Measurements from ENCODE around the gene ACBD4.

The ACBD4 gene

DNA sequence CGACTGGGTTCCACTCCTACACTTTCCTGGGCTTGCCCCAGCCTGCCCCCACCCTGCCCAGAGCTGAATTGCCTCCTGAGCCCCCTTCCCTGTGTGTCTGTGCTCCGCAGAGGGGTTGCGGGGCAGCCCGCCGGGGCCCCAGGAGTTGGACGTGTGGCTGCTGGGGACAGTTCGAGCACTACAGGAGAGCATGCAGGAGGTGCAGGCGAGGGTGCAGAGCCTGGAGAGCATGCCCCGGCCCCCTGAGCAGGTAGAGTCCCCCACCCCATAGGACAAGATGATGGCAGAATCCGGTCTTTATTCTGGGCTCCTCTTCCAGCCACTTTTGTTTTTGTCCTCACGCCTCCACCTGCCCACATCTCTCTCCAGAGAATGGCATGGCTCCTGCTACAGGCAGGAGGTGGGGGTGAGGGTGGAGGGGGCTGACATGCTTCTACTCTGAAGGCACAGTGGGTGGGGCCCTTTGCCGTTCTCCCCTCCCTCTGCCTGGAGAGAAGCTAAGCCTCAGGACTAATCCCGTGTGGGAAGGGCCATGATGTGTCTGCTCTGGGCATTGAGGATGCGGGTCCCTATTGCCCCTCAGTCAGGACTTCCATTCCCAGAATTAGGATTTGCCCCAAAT, 3.5 kb downstream of the ACBD4 start:
- no peak for DNase-seq

DNA sequence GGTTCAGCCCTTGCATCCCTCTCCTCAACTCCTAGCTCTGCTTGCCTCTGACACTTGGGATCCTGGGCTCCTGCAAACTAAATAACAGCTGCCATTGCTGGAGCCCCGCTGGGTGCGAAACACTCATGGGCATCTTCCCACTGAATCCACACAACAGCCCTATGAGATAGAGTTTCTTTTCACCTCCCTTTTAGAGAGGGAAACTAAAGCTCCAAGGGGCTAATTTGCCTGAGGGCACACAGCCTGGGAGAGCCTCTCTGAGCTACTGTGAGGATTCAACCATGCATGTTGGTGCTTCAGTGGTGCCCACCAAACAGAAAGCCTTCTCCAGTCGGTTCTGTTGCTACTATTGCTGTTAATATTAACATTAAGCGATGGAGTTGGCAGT, 4.0 kb downstream of the ACBD4 start:
- no peak for DNase-seq

DNA sequence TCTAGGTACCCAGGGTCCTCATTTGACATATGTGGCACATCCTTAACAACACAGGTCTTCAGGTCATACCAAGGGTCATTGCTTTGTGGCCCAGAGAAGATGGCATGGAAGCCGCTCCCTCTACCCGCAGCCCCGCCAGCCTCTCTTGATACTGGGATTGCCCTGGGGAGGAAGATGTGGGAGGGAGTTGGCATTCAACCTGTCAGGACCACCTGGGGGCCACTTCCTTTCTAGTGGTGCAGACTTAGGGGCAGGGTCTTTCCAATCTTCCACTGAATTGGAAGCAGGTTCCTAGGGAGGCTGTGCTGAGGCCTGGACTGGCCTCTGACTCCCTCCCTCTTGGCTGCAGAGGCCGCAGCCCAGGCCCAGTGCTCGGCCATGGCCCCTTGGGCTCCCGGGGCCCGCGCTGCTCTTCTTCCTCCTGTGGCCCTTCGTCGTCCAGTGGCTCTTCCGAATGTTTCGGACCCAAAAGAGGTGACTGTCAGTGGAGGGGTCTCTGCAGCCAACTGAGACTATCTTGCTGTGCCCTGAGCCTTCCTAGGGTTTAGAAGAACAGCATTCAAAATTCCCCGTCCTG, 7.7 kb downstream of the ACBD4 start:
- DNase-seq = no peak

DNA sequence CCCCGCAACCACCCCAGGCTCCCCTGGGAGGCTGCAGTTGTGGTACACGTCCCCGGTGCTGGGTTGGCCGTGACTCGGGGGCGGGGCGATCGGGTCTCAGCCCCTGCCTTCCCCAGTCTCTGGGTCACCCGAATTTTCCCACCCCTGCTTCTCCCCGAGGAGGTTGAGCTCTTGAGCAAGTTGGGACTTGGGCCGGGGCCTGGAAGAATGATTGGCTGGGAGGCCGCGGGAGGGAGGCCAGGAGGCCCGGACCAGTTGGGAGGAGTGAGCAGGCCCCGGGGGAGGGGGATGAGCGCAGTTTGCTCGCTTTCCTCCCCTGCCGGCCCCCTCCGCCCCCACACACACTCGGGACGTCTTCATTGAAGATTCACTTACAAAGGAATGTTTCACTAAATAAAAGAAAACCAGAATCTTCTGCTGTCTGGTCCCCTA, 8.3 kb downstream of the ACBD4 start:
- DNase-seq = no peak

DNA sequence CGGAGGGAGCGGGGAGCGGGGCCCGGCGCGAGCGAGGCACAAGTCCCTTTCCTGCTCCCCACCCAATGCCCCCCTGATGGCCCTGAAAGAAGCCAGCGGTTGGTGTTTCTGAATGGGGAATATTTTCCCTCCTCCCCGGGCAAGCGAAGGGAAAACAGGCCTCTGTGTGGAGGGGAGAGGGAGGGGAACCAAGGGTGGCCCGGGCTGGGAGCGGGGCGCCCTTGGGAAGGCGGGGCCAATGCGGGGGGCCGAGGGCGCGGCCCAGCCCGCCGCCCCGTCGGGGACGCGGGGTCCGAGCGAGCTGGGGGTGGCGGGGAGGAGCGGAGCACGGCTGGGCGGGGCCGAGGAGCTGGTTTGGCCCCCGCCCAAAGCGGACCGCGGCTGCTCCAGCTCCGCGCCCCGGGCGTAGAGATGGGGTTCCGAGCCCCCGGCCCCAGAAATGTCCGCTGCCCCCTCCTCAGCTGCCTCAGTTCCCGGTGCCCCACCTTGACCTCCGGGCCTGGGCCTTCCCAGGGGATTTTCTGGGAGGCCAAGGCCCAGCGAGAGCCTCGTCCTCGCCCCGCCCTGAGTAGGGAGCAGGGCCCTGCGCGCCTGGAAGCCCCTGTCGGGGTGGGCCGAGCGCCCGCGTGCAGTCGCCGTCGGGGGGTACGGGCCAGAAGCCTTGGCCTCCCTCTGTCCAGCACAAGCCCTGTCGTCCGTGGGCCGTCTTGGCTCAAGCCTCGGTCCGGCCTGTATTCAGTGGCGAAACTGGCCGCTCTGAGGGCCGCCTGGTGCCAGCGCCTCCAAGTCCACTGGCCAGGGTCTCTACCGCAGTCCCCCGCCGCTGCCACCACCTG, 8.9 kb downstream of the ACBD4 start:
- DNase-seq = no peak

DNA sequence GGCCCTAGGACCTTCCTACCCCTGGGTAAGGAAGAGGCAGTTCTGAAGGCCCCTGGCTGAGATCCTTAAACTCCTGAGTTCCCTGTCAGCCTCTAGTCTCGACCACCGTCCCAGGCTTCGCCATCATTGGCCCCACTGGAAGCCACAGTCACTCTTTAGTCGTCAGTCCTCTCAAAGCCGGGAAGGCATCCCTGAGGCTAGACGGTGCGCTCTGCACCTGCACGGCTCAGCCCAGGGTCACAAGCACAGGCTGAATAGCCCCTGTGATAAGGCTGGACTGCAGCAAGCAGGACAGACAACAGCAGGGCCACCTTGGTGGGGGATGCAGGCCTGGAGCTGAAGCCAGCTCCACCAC, 9.5 kb downstream of the ACBD4 start:
- no peak for DNase-seq

DNA sequence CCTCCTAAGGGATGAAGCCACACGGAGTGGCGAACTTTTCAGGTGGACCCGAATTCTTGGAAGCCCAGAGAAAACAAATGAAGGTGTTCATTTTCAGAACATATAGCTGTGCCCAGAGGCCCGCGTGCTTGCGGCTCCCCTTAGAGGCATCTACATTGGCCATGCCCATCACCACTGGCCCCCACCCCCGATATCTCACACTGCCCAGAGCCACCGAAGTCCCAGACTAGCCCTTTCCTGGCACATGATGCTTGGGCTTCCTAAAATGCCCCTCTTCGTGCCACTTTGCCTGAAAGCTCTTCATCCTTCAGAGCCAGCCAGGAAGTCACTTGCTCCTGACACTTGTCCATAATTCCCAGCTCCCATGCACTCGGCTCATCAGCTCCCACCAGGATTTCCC, 10.7 kb downstream of the ACBD4 start:
- no peak for DNase-seq

DNA sequence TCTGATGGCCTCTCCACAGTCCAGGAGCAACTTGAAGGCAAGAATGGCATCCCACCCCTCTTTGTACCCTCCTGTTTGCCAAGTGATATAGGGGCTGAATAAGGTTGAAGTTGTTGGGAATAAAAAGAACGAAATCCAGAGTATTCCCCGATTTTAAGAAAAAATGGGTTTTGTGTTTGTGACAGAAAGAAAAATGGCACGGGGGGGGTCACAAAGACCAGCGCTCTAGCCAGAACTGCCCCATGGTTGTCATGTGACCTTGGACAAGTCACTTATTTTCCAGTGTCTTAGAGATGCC, 11.1 kb downstream of the ACBD4 start:
- no peak for DNase-seq

DNA sequence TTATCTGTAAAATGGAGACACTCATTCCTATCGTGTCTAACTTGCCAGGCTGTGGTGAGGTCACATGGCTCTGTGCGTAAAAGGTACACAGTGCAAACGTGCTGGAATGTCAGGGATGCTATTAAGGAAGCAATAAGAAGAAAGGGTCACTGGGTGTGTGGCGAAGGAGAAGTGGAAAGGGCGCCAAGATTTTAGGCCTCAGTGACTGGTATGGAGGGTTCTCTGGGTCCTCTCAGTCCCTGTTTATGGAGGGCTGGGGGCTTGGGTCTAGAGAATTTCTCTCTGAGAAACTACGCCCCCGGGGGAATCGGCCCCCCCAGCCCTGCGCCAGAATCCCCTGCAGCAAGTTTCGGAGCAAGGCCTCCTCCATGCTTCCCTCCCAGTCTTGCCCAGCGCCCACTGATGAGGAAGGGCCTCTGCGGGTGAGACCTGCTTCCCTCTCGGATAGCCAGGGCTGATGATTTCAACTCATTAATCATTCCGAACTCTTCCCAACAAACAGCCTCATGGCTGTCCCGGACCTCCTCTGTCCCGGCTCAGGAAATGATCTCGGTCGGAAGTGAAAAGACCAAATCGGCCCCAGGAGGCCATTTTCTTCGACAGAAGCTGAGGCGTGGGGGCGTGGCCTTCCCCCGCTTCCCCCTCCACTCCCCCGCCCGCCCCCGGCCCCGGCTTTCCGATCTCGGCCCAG, 11.5 kb downstream of the ACBD4 start:
- DNase-seq = peak; percentile 69

DNA sequence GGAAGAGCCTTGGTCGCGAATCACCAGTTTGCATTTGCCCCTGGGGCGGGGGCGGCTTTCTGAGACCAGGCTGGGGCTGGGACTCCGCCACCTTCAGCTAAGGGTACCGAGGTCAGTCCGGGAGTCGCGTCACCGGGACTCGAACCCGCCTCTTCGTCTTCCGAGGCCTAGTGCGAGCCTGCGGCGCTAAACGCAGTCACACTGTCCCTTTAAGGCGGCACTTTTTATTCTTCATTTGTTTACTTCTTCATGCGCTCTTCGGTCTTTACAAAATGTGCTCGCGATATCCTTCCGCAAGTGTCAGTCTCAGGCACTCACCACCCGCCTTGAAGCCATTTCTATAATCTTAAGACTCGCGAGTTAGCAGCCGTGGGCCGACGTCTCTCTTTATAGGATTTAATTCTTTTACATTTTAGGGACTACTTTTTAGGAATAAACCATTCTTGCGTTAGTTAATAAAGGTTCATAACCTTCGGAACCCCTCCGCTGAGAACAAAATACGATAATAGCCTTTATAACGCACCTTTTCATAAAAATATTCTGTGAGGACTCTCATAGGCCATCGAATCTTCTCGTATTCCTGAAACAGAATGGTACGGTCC, 12.2 kb downstream of the ACBD4 start:
- peak; percentile 83 for DNase-seq

DNA sequence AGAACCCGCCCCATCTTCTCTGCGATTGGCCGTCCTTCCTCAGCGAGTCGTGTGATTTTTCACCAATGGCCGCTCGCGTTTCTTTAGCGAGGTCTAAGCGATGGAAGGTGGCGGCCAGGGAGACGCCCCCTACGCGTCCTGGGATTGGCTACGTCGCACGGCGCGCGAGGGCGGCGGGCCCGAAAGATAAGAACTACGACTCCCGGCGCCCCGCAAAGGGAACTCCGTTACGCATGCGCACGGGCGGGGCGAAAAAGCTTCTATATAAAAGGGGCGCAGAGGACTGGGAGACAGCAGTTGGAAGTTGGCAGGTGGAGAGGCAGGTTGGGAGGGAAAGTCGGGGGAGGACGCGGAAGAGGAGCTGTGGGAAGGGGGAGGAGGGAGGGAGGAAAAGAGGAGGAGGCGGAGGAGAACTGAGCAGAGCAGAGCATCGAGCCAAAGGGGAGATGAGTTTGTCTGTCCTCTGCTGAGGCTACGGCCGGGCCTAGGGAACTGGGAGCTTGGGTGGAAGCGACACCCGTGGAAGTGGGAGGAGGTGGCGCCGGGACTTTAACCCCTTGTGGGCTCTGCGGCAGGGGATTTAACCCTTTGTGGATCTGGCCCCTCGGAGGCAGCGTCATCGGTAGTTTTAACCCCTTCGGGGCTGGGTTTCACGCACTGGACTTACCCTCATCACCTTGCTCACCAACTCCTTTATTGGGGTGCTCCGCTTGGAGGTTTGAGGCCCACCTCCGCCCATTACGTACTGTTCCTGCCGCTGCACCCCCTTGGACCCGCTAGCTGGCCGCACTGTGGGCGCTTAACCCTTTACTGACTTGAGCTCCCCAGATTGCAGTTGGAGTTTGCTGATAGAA, 12.9 kb downstream of the ACBD4 start, which contains the start of gene HEXIM1:
Gene HEXIM1 (plus strand): TSS at position 293 of the 854 bp plus-strand sequence. CDS start 716 bp downstream, outside the sequence.
- DNase-seq = peak; percentile 99

DNA sequence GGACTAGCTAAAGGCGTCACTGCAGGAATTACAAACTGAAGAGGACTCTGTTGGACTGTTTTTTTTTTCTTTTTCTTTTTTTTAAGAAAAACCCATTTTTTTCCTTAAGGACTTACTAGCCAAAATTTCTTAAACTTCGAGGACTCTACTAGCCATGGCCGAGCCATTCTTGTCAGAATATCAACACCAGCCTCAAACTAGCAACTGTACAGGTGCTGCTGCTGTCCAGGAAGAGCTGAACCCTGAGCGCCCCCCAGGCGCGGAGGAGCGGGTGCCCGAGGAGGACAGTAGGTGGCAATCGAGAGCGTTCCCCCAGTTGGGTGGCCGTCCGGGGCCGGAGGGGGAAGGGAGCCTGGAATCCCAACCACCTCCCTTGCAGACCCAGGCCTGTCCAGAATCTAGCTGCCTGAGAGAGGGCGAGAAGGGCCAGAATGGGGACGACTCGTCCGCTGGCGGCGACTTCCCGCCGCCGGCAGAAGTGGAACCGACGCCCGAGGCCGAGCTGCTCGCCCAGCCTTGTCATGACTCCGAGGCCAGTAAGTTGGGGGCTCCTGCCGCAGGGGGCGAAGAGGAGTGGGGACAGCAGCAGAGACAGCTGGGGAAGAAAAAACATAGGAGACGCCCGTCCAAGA, 13.7 kb downstream of the ACBD4 start:
- peak; percentile 66 for DNase-seq

DNA sequence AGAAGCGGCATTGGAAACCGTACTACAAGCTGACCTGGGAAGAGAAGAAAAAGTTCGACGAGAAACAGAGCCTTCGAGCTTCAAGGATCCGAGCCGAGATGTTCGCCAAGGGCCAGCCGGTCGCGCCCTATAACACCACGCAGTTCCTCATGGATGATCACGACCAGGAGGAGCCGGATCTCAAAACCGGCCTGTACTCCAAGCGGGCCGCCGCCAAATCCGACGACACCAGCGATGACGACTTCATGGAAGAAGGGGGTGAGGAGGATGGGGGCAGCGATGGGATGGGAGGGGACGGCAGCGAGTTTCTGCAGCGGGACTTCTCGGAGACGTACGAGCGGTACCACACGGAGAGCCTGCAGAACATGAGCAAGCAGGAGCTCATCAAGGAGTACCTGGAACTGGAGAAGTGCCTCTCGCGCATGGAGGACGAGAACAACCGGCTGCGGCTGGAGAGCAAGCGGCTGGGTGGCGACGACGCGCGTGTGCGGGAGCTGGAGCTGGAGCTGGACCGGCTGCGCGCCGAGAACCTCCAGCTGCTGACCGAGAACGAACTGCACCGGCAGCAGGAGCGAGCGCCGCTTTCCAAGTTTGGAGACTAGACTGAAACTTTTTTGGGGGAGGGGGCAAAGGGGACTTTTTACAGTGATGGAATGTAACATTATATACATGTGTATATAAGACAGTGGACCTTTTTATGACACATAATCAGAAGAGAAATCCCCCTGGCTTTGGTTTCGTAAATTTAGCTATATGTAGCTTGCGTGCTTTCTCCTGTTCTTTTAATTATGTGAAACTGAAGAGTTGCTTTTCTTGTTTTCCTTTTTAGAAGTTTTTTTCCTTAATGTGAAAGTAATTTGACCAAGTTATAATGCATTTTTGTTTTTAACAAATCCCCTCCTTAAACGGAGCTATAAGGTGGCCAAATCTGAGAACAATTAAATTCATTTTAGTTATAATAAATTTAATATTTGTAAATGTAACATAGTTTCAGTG, 14.5 kb downstream of the ACBD4 start:
- DNase-seq = no peak

DNA sequence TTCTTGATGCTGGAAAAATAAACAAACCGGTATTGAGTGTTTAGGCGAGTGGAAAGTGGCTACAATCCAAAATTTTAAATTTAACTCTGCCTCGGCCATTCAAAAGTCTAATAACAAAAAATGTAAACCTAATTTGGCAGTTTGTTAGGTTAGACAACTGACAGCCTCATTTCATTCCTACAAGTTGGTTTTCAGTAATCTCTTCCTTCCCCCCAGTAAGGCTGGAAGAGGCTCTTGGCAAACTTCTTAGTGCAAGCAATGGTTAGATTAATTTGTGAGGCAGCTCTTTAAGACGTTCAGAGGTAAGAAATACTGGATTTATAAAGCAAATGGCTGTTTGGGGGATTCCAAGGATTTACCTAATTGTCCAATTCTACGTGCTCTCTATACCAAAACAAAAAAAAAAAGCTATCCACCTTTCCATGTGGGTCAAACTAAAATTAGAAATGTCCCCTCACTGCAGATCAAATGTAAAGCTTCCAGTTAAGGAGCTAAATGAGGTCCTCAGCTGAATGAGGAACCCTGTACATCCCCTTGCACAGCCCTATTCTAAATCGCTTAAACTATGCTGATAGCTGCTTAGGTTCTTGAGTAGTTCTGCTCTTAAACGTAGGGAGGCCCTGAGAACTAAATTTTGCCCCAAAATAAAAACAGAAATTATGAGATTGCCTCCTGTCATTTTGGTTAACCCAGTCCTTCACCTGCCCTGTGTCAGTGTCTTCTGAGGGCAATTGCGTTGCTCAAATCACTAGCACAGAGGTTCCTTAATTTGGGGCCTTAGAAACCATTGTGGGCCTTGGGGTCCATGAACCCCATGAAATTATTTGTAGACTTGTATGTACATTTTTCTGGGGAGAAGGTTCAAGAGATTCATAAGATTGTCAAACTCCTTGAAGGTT, 15.7 kb downstream of the ACBD4 start:
- no peak for DNase-seq

DNA sequence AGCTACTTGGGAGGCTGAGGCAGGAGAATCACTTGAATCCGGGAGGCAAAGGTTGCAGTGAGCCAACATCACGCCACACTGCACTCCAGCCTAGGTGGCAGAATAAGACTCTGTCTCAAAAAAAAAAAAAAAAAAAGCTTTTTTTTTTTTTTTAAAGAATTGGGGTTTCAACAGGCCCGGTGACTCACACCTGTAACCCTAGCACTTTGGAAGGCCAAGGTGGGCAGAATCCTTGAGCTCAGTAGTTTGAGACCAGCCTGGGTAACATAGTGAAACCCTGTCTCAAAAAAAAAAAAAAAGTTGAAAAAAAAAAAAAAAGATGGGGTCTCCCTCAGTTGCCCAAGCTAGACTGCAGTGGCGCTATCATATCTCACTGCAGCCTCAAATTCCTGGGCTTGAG, 19.5 kb downstream of the ACBD4 start:
- no peak for DNase-seq

DNA sequence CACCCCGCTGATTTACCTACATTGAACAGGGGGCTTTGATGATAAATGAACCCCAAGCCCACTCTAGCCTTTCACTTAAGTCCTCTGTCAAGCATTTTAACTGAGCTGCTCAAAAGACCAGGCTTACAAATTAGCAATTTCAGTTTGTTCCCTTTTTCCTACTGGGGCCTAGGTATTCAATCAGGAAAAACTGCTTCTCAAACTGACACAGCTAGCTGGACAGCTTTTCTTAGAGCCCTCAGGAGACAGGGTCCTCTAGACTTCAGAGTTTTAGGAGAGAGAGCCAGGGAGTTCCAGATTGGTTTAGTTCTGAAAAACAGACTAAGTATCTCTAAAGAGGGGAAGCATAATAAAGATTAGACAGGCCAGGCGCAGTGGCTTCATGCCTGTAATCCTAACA, 20.0 kb downstream of the ACBD4 start:
- no peak for DNase-seq

DNA sequence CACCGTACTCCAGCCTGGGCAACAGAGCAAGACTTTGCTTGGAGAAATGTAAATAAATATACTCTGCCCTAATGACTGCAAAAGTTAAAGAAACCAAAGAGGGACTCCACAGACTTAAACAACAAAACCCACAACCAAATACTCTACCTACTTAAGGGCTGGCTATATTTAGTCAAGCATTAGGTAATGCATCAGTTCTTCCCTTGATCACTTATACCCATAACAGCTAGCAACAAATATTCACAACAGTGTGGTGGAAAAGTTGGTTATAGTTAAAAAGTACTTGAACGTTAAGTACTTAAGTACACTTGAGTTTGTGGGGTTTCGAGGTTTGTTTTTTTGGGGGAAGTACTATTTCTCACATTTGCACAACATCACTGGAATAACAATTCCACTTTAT, 20.8 kb downstream of the ACBD4 start:
- DNase-seq = no peak

DNA sequence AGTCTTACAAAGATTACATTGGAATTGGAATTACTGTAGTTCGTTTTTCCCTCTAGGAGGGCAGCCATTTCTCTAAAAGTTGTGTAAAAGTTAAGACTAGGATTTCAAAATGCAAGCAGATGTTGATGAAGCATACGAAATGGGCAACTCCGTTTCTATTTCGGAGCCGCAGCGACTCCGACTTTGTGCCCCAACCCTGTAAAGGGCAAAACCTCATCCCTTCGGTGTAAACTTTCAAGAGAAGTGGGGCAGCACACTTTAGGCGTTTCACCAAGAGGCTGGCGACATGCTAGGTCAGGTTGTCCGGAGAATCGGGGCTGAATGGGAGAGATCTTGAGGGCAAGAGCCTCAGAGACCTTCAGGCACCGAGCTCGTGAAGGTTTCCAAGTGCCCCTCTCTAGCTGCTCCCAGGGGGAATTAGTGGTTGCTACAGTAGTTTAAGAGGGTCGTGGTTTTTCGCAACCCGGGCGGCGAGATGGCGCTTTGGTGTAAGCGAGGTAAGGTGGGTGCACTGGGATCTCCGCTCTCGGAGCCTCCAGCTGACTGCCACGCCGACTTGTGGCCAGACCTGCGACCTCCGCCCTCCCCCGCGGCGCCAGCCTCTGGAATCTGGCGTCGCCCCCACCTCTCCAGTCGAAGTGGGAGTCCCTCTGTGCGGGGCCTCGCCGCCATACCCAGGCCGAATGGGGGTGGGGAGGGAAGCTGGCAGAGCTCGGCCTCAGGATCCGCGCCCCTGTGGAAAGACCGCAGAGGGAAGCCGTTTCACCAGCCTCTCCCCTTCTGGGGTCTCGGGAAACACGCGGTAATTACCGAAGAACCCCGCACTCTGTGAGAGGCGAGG, 25.2 kb downstream of the ACBD4 start:
- DNase-seq = peak; percentile 57
